Measurements from ENCODE around the gene CCDC184. TPM values are rescaled to one million over a fixed set of nuclear protein-coding genes. Genes with fewer than 3 reads are reported as not detected.
"Not testable (repeated sequence)": the region's sequence is repeated elsewhere in the genome, so short reads cannot be mapped to it uniquely, and the experiment has no call there.

CCDC184 gene
- total RNA-seq, 5 donors from 2014 or later (not counting 1 experiment from before 2014, with no cell fraction given), result 0.13 to 5.3 (median 0.38) TPM

DNA sequence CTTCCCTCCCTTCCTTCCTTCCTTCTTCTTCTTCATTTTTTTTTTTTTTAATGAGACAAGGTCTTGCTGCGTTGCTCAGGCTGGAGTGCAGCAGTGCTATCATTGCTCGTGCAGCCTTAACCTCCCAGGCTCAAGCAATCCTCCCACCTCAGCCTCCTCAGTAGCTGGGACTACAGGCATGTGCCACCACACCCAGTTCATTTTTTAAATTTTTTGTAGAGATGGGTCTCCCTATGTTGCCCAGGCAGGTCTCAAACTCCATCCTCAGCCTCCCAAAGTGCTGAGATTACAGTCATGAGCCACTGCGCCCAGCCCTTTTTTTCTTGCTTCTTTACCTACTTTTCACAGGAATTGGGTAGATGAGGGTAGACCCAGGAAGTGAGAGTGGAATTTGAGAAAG is 18.1 kb downstream of the CCDC184 start:
- WGBS (ENCODE audit: insufficient coverage), result no CpG with 5 or more reads among the region's 3 CpGs
- no peak overlapping the region for H3K27ac ChIP-seq (ENCODE audit: low read length)
- H3K4me3 ChIP-seq (ENCODE audit: control insufficient read depth in 1 of 2, extremely low read depth in 1 of 2, low read length in 1 of 2), result no peak overlapping the region
- POLR2A ChIA-PET, result no interaction called here
- CTCF ChIA-PET, result interaction anchor here in 1 of 2 donors (0.6 to 1.6 kb wide), 3 partner anchors 14 to 43 kb away, joined by 3 to 4 read pairs (median 3); partner anchors contain the start of gene CCDC184
- peaks cover 7% of the 10 kb centered on the region for H3K9me3 ChIP-seq
- no peak for ATAC-seq (replicated peaks in 1 of 4)
- peaks cover 22 to 36% (median 25%) of the 10 kb centered on the region in 3 donors for H3K9me3 Mint-ChIP-seq
- H3K36me3 Mint-ChIP-seq, result peaks cover 48% of the 10 kb centered on the region
- H3K4me1 Mint-ChIP-seq, result peaks cover 46 to 54% (median 51%) of the 10 kb centered on the region in 3 donors
- peak overlapping the region; percentile 36 to 100 for H3K27ac Mint-ChIP-seq
- DNase-seq, result no peak
- peaks cover 10 to 42% of the 10 kb centered on the region in 2 experiments for H3K4me1 ChIP-seq (ENCODE audit: control insufficient read depth in 1 of 2, extremely low read depth in 1 of 2, insufficient read depth in 2 of 2, low read length in 2 of 2)
- H3K27me3 ChIP-seq (replicated peaks in 1 of 2; ENCODE audit: control insufficient read depth in 2 of 2, extremely low read depth in 1 of 2, insufficient read depth in 2 of 2, low read length in 1 of 2), result peaks cover 0 to 3% of the 10 kb centered on the region in 2 experiments
- H3K27me3 Mint-ChIP-seq, result no peaks in the 10 kb centered on the region
- peaks cover 0 to 3% of the 10 kb centered on the region in 2 donors for H3K36me3 ChIP-seq (ENCODE audit: control insufficient read depth in 2 of 2, extremely low read depth in 1 of 2, insufficient read depth in 1 of 2, low read length in 1 of 2)
- H3K4me3 Mint-ChIP-seq, result peak overlapping the region in 2 of 3 donors; percentile 21 to 83

DNA sequence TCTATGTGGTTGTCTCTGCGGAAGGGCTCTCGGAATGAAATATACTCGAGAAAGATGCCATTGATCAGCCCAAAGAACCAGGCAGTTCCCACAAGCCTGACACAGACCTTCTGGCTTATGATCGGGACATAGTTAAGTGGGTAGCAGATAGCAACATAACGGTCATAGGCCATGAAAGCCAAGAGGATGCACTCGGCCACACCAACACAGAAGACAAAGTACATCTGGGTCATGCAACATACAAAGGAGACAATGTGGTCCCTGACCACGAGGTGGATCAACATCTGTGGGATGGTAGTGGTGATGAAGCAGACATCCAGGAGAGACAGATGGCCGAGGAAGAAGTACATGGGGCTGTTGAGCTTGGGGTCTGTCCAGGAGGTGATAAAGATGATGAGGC is 19.3 kb downstream of the CCDC184 start:
- Mint-ChIP-seq H3K4me3 (no peak overlapping the region), H3K9me3 (peaks cover 22 to 46% (median 31%) of the 10 kb centered on the region in 3 donors), H3K4me1 (peaks cover 43 to 47% (median 46%) of the 10 kb centered on the region in 3 donors), H3K27me3 (no peaks in the 10 kb centered on the region), H3K27ac (no peak overlapping the region), H3K36me3 (peaks cover 55% of the 10 kb centered on the region)
- 94% methylated on average over 8 of the region's 8 CpGs for WGBS (ENCODE audit: insufficient coverage)
- POLR2A ChIA-PET, result no interaction called here
- no peak for ATAC-seq (replicated peaks in 1 of 4)
- Histone ChIP-seq H3K36me3 (ENCODE audit: control insufficient read depth in 2 of 2, extremely low read depth in 1 of 2, insufficient read depth in 1 of 2, low read length in 1 of 2) (peaks cover 0 to 3% of the 10 kb centered on the region in 2 donors), H3K9me3 (peaks cover 10% of the 10 kb centered on the region), H3K4me1 (ENCODE audit: control insufficient read depth in 1 of 2, extremely low read depth in 1 of 2, insufficient read depth in 2 of 2, low read length in 2 of 2) (peaks cover 8 to 36% of the 10 kb centered on the region in 2 experiments), H3K4me3 (ENCODE audit: control insufficient read depth in 1 of 2, extremely low read depth in 1 of 2, low read length in 1 of 2) (no peak overlapping the region), H3K27me3 (replicated peaks in 1 of 2; ENCODE audit: control insufficient read depth in 2 of 2, extremely low read depth in 1 of 2, insufficient read depth in 2 of 2, low read length in 1 of 2) (peaks cover 0 to 3% of the 10 kb centered on the region in 2 experiments), H3K27ac (ENCODE audit: low read length) (no peak overlapping the region)
- no peak for DNase-seq
- CTCF ChIA-PET, result no interaction called here

- POLR2A ChIA-PET, result no interaction called here
- ATAC-seq (replicated peaks in 1 of 4) (no peak), DNase-seq (no peak)
- Mint-ChIP-seq H3K27me3 (no peaks in the 10 kb centered on the region), H3K9me3 (peaks cover 22 to 46% (median 32%) of the 10 kb centered on the region in 3 donors), H3K4me3 (peak within 1 kb of the TSS in 1 of 3 donors; percentile 21), H3K27ac (peak within 1 kb of the TSS in 1 of 2 donors; percentile 100), H3K4me1 (peaks cover 43 to 47% (median 46%) of the 10 kb centered on the region in 3 donors), H3K36me3 (peaks cover 55% of the 10 kb centered on the region)
- Histone ChIP-seq H3K27me3 (replicated peaks in 1 of 2; ENCODE audit: control insufficient read depth in 2 of 2, extremely low read depth in 1 of 2, insufficient read depth in 2 of 2, low read length in 1 of 2) (peaks cover 0 to 3% of the 10 kb centered on the region in 2 experiments), H3K36me3 (ENCODE audit: control insufficient read depth in 2 of 2, extremely low read depth in 1 of 2, insufficient read depth in 1 of 2, low read length in 1 of 2) (peaks cover 0 to 3% of the 10 kb centered on the region in 2 donors), H3K4me1 (ENCODE audit: control insufficient read depth in 1 of 2, extremely low read depth in 1 of 2, insufficient read depth in 2 of 2, low read length in 2 of 2) (peaks cover 8 to 34% of the 10 kb centered on the region in 2 experiments), H3K9me3 (peaks cover 10% of the 10 kb centered on the region), H3K4me3 (ENCODE audit: control insufficient read depth in 1 of 2, extremely low read depth in 1 of 2, low read length in 1 of 2) (no peak within 1 kb of the TSS), H3K27ac (ENCODE audit: low read length) (no peak within 1 kb of the TSS)
- CTCF ChIA-PET, result interaction anchor here in 1 of 2 donors (1.6 kb wide), 1 partner anchor 14 kb away, joined by 6 read pairs; no protein-coding TSS in a partner anchor
- WGBS (ENCODE audit: insufficient coverage), result 93% methylated on average over 3 of the region's 4 CpGs
Observed at GRCh38 chr12:48203192-48203591, 19.7 kb downstream of the CCDC184 start, which contains the start of gene OR10AD1. Gene OR10AD1, minus strand, starts transcription at chr12:48203292. Its CDS starts 0 bp downstream, at chr12:48203292.

- H3K4me1 ChIP-seq (ENCODE audit: control insufficient read depth in 1 of 2, extremely low read depth in 1 of 2, insufficient read depth in 2 of 2, low read length in 2 of 2); H3K4me3 ChIP-seq (ENCODE audit: control insufficient read depth in 1 of 2, extremely low read depth in 1 of 2, low read length in 1 of 2); CTCF ChIA-PET; DNase-seq; H3K27ac Mint-ChIP-seq; H3K27ac ChIP-seq (ENCODE audit: low read length); H3K4me3 Mint-ChIP-seq; H3K36me3 ChIP-seq (ENCODE audit: control insufficient read depth in 2 of 2, extremely low read depth in 1 of 2, insufficient read depth in 1 of 2, low read length in 1 of 2); POLR2A ChIA-PET; ATAC-seq (replicated peaks in 1 of 4): not testable (repeated sequence)
- Mint-ChIP-seq H3K36me3 (peaks cover 21% of the 10 kb centered on the region), H3K4me1 (peaks cover 11 to 13% (median 13%) of the 10 kb centered on the region in 3 donors), H3K9me3 (peaks cover 3 to 24% (median 22%) of the 10 kb centered on the region in 3 donors), H3K27me3 (peaks cover 1 to 14% of the 10 kb centered on the region in 2 donors)
- WGBS (ENCODE audit: insufficient coverage), result no CpG with 5 or more reads among the region's 2 CpGs
- peaks cover 0 to 11% of the 10 kb centered on the region in 2 experiments for H3K27me3 ChIP-seq (replicated peaks in 1 of 2; ENCODE audit: control insufficient read depth in 2 of 2, extremely low read depth in 1 of 2, insufficient read depth in 2 of 2, low read length in 1 of 2)
- peaks cover 10% of the 10 kb centered on the region for H3K9me3 ChIP-seq
Observed at GRCh38 chr12:48209495-48209894, 26.1 kb downstream of the CCDC184 start.

DNA sequence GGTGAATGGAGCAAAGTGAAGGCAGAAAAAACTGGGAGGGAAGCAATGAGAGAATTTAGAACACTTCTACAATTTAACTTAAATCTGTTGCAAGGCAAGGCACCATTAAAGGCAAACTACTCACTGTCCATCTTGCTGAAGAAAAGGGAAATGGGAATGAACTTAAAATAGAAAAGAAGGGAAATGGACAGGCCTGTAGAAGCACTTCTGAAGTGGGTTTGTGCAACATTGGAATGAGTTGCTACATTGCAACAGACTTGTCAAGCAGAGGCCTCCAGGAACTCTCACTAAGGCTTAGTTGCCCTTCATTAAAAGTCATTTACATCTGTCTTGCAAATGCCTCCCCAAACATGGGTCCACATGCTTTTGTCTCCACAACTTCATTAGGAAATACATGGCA is 33.3 kb downstream of the CCDC184 start:
- Histone ChIP-seq H3K27ac (ENCODE audit: low read length) (no peak overlapping the region), H3K4me3 (ENCODE audit: control insufficient read depth in 1 of 2, extremely low read depth in 1 of 2, low read length in 1 of 2) (no peak overlapping the region), H3K27me3 (replicated peaks in 1 of 2; ENCODE audit: control insufficient read depth in 2 of 2, extremely low read depth in 1 of 2, insufficient read depth in 2 of 2, low read length in 1 of 2) (peaks cover 0 to 8% of the 10 kb centered on the region in 2 experiments), H3K36me3 (ENCODE audit: control insufficient read depth in 2 of 2, extremely low read depth in 1 of 2, insufficient read depth in 1 of 2, low read length in 1 of 2) (no peaks in the 10 kb centered on the region), H3K4me1 (ENCODE audit: control insufficient read depth in 1 of 2, extremely low read depth in 1 of 2, insufficient read depth in 2 of 2, low read length in 2 of 2) (peaks cover 5 to 7% of the 10 kb centered on the region in 2 experiments), H3K9me3 (no peaks in the 10 kb centered on the region)
- ATAC-seq (replicated peaks in 1 of 4), result no peak
- Mint-ChIP-seq H3K27ac (no peak overlapping the region), H3K9me3 (no peaks in the 10 kb centered on the region), H3K27me3 (peaks cover 7 to 12% of the 10 kb centered on the region in 2 donors), H3K4me1 (peaks cover 11 to 13% (median 12%) of the 10 kb centered on the region in 3 donors), H3K4me3 (no peak overlapping the region), H3K36me3 (no peaks in the 10 kb centered on the region)
- ChIA-PET CTCF (interaction anchor here in 1 of 2 donors (0.5 to 0.6 kb wide), 3 partner anchors 63 to 1694 kb away, joined by 3 to 4 read pairs (median 3); no protein-coding TSS in a partner anchor), POLR2A (no interaction called here)
- no peak for DNase-seq

GRCh38 chr12:48219631-48220030 is 36.2 kb downstream of the CCDC184 start:
- ChIA-PET CTCF (no interaction called here), POLR2A (no interaction called here)
- H3K36me3 ChIP-seq (ENCODE audit: control insufficient read depth in 2 of 2, extremely low read depth in 1 of 2, insufficient read depth in 1 of 2, low read length in 1 of 2), result no peaks in the 10 kb centered on the region
- no peaks in the 10 kb centered on the region for H3K9me3 ChIP-seq
- WGBS (ENCODE audit: insufficient coverage), result no CpG with 5 or more reads among the region's 1 CpG
- Mint-ChIP-seq H3K4me1 (peaks cover 0 to 12% (median 5%) of the 10 kb centered on the region in 3 donors), H3K27ac (no peak overlapping the region), H3K27me3 (peaks cover 3 to 24% of the 10 kb centered on the region in 2 donors), H3K36me3 (no peaks in the 10 kb centered on the region), H3K4me3 (no peak overlapping the region), H3K9me3 (no peaks in the 10 kb centered on the region)
- H3K27me3 ChIP-seq (replicated peaks in 1 of 2; ENCODE audit: control insufficient read depth in 2 of 2, extremely low read depth in 1 of 2, insufficient read depth in 2 of 2, low read length in 1 of 2), result no peaks in the 10 kb centered on the region
- no peaks in the 10 kb centered on the region for H3K4me1 ChIP-seq (ENCODE audit: control insufficient read depth in 1 of 2, extremely low read depth in 1 of 2, insufficient read depth in 2 of 2, low read length in 2 of 2)
- no peak overlapping the region for H3K4me3 ChIP-seq (ENCODE audit: control insufficient read depth in 1 of 2, extremely low read depth in 1 of 2, low read length in 1 of 2)
- no peak for ATAC-seq (replicated peaks in 1 of 4)
- DNase-seq, result no peak
- no peak overlapping the region for H3K27ac ChIP-seq (ENCODE audit: low read length)

All from T-cell (primary cell).